LoVo (cell line): ENCODE results near the gene ZNF808.
"Not testable (repeated sequence)": the region's sequence is repeated elsewhere in the genome, so short reads cannot be mapped to it uniquely, and the experiment has no call there.

ENCODE experiments used
- DNase-seq: peaks from one replicate; pipeline ENCODE4 v3.0.0-alpha.2; 2016; ENCODE audit warnings: low spot score

ZNF808 gene

DNA sequence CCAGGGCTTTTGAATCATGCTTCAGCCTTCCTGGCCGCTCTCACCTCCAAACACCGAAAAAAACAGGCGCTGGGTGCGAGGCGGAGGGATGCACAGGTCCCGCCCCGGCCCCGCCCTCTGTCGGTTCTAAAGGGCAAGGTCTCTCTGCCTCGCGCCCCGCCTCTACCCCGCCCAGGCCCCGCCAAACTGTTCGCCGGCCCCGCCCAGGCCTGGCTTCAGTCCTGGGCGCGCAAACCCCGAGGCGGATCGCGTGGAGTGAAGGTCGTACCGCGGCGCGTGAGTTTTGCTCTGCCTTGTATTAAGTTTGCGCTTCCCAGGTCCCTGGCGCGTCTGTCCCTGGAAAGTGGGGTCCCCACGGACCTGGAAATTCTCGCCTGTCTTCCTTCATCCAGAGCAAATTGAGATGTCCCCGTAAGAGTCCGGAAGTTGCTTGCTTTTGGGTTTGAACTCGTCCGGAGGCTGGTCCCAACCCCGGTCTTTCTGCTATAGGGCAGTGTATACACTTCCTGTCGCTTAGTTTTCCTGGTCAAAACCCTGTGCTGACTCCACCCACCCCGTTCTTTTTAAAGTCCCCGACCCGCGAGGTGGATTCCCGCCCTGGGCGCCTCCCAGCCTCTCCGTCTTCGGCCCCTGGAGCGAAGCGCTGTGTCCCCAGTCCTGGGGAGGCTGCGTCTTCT lies 8.4 kb downstream of the ZNF808 start:
- no peak for DNase-seq

DNA sequence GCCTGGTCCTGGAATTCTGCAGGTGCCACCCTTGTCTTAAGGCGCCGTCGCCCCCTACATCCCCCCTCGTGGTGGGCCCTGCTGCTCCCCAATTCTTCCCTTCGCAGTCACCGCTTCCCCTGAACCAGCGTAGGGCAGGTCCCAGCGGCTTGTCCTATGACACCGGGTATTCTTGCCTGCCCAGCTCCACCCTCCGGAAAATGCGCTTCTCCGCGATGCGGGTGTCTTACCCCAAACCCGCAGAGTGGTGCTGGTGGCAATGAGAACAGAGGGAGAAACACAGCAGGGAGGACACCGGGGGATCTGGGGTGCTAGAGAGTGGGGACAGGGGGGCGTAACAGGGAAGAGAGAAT lies 9.0 kb downstream of the ZNF808 start:
- no peak for DNase-seq

DNA sequence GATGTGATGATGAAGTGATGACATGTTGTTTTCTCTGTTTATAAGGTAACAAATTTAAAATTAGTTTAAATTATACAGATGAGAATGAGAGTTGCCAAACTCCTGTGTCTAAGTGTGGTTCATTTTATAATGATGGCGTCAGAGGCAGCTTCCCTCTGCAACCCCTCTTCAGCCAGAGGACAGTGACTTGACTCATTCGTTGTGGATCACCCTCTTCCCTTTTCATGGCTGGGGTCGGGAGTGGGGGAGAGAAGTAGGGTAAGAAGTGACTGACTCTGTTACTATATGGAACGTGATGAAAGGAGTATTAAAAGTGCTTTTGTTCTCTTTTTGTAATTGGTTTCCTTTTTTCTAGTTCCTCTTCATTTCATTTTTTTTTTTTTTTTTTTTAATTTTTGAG lies 11.3 kb downstream of the ZNF808 start:
- not testable (repeated sequence) for DNase-seq

GRCh38 chr19:52541176-52541575 lies 13.7 kb downstream of the ZNF808 start:
- DNase-seq: not testable (repeated sequence)

DNA sequence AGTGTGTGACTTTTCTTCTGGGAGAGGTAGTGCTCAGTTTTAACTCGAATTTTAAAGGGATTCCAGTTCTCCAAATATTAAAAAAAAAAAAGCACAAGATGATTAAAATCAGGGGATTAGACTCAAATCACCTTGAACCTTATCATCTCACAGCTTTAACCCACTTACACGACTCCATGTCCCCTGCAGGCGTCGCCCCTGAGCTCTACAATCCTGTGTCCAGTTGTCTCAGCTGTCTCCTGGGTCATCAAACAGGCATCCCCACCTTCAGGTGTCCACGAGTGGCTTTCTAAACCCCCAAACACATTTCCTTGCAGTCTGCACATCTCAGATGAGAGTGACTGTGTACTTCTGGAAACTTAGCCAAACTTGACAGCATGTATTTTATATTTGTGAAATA lies 14.1 kb downstream of the ZNF808 start:
- no peak for DNase-seq

DNA sequence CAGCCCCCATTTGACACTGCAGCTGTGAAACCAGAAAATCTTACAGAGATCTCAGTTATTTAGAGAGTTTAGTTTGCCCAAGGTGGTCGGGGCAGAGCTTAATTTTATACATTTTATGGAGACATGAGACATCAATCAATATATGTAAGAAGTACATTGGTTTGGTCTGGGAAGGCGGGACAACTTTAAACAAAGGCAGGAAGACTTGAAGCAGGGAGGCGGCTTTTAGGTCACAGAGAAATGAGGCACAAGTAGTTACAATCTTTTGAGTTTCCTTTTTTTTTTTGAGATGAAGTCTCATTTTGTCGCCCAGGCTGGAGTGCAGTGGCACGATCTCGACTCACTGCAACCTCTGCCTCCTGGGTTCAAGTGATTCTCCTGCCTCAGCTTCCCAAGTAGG lies 15.1 kb downstream of the ZNF808 start:
- DNase-seq: not testable (repeated sequence)

DNA sequence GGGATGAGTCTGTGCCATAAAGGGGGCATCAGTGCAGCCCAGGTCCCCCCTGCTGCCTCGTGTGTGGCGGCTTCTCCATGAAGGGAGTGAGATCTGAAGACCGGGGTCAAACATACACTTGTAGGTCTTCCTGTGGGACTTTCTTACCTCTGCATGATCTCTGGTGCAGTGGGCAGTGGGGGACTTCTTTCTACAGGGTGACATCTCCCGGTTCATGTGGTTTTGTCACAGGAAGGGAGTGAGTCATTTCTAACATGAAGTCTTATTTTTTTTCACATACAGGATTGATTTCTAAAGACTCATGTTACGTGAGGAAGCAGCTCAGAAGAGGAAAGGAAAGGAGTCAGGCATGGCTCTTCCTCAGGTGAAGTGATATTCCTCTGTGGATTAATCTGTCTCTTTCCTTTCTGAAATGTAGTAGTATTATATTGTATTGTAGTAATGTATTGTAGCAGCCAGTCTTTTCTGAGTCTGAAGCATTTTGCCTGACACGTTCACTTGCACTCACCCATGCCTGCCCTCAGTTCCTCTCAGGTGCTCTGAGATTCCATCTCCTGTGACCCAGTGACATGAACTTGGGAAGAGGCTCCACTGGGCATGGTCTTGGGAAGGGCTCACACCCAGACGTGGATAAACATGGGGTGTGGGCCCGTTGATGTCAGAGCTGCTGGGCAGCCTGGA lies 15.7 kb downstream of the ZNF808 start:
- no peak for DNase-seq

GRCh38 chr19:52554216-52554971 lies 26.9 kb downstream of the ZNF808 start:
- no peak for DNase-seq

GRCh38 chr19:52557231-52557995 lies 29.9 kb downstream of the ZNF808 start:
- no peak for DNase-seq

DNA sequence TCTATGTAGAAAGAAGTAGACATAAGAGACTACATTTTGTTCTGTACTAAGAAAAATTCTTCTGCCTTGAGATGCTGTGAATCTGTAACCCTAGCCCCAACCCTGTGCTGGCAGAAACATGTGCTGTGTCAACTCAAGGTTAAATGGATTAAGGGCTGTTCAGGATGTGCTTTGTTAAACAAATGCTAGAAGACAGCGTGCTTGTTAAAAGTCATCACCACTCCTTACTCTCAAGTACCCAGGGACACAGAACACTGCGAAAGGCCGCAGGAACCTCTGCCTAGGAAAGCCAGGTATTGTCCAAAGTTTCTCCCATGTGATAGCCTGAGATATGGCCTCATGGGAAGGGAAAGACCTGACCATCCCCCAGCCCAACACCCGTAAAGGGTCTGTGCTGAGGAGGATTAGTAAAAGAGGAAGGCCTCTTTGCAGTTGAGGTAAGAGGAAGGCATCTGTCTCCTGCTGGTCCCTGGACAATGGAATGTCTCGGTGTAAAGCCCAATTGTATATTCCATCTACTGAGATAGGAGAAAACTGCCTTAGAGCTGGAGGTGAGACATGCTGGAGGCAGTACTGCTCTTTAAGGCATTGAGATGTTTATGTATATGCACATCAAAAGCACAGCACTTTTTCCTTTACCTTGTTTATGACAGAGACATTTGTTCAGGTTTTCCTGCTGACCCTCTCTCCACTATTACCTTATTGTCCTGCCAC lies 31.4 kb downstream of the ZNF808 start:
- not testable (repeated sequence) for DNase-seq

- DNase-seq: not testable (repeated sequence)
Observed at GRCh38 chr19:52561611-52562010, 34.1 kb downstream of the ZNF808 start.

- no peak for DNase-seq
Observed at GRCh38 chr19:52566121-52566520, 38.7 kb downstream of the ZNF808 start.

- DNase-seq: peak; percentile 69
Observed at GRCh38 chr19:52566588-52566987, 39.1 kb downstream of the ZNF808 start.

- no peak for DNase-seq
Observed at GRCh38 chr19:52567921-52568320, 40.5 kb downstream of the ZNF808 start.

GRCh38 chr19:52569638-52569999 lies 42.2 kb downstream of the ZNF808 start:
- DNase-seq: peak; percentile 24

DNA sequence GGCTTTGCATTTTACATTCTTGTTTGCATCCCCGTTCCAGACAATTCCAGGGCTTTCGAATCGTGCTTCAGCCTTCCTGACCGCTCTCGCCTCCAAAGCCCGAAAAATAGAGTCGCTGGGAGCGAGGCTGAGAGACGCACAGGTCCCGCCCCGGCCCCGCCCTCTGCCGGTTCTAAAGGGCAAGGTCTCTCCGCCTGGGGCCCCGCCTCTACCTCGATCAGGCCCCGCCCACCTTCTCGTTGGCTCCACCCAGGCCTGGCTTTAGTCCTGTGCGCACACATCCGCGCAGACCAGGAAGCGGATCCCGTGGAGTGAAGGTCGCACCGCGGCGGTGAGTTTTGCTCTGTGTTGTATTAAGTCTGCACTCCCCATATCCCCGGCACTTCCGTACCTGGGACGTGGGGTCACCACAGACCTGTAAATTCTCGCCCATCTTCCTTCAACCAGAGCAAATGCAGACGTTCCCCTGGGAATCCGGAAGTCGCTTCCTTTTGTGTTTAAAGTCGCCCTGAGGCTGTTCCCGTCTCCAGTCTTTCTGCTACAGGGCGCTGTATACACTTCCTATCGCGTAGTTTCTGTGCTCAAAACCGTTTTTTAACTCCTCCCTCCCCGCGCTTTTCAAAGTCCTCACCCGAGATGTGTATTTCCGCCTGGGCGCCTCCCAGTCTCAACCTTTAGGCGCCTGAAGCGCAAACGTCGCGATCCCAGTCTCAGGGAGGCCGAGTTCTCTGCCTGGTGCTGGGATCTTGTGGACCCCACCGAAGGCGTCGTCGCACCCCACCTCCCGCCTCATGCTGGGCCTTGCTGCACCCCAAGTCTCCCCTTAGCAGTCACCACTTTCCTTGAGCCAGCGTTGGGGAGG lies 42.8 kb downstream of the ZNF808 start, which contains the start of gene ZNF701:
TSS of gene ZNF701 (plus strand) at position 288 of the 862 bp plus-strand sequence. CDS start 3,861 bp downstream, outside the sequence.
- DNase-seq: peak; percentile 90

DNA sequence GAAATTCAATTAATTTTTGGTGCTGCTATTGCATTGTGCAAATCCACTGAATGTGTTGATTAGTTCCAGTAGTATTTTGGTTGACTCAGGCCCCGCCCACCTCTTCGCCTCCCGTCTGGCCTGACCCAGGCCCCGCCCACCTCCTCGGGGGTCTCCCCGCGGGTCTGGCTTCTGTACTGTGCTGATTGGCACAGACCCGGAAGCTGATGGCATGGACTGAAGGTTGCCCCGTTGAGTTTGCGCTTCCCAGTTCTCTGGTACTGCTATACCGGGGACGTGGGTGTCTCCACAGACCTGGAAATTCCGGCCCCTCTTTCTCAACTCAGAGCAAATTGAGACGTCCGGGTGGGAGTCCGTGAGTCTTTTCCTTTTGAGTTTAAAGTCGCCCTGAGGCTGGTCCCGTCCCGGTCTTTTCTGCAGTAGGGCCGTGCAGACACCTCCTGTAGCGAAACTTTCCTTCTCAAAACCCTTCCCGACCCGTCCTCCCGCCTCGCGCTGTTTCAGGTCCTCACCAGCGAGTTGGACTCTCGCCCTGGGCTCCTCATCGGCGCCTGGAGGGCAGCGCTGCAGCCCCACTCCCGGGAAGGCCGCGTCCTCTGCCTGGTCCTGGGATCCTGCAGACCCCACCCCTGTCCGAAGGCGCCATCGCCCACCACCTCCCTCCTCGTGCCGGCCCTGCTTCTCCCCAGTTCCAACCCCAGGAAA lies 57.4 kb downstream of the ZNF808 start:
- DNase-seq: no peak

- DNase-seq: no peak
Observed at GRCh38 chr19:52585604-52586003, 58.1 kb downstream of the ZNF808 start.

GRCh38 chr19:52590728-52591127 lies 63.3 kb downstream of the ZNF808 start:
- DNase-seq: no peak

DNA sequence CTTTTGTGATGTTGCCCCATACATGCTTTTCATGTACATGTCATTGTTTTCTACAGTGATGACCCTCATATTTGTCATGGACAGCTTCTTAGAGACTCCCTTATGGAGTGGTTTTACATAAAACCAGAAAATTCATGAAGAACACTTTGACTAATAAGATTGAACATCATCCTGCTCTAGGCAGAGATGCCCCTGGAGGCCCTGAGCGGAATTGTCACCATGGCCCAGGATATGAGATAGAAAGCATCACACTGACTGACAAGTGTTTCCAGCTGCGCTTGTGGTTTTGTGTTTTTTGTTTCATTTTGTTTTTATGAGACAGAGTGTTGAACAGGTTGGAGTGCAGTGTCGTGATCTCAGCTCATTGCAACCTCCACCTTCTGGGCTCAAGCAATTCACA lies 64.8 kb downstream of the ZNF808 start:
- no peak for DNase-seq
